Karpas-422 (cell line): ENCODE data around the gene CACNA1F. TPM values are rescaled to one million over a fixed set of nuclear protein-coding genes. Genes with fewer than 3 reads are reported as not detected.

Experiments used
- DNase-seq: peaks from one replicate; pipeline ENCODE4 v3.0.0-alpha.2; 2015
- H2AFZ ChIP-seq: fragments of 200-600 bp; sonication (generic); 2 replicates; pipeline ENCODE4 v1.6.1; 2014; ENCODE audit warnings: antibody characterized with exemption, low read length, mixed read lengths
- H3K27ac ChIP-seq: fragments of 200-600 bp; sonication (generic); 2 replicates; pipeline ENCODE4 v1.5.1; 2014; ENCODE audit warnings: mild to moderate bottlenecking, low read length, moderate library complexity
- H3K27me3 ChIP-seq: fragments of 200-600 bp; sonication (generic); 2 replicates; pipeline ENCODE4 v1.6.1; 2014; ENCODE audit warnings: low read length, mixed read lengths
- H3K36me3 ChIP-seq: fragments of 200-600 bp; sonication (generic); 2 replicates; pipeline ENCODE4 v1.6.1; 2014; ENCODE audit warnings: low read length, mixed read lengths; ENCODE audit not compliant: insufficient read depth
- H3K4me1 ChIP-seq: fragments of 200-600 bp; sonication (generic); 2 replicates; pipeline ENCODE4 v1.6.1; 2014; ENCODE audit warnings: mild to moderate bottlenecking, low read length, mixed read lengths
- H3K4me2 ChIP-seq: fragments of 200-600 bp; sonication (generic); 2 replicates; pipeline ENCODE4 v1.6.1; 2014; ENCODE audit warnings: low read length, low read depth, mild to moderate bottlenecking; ENCODE audit not compliant: poor library complexity, severe bottlenecking
- H3K4me3 ChIP-seq: fragments of 200-600 bp; sonication (generic); 2 replicates; pipeline ENCODE4 v1.5.1; 2014; ENCODE audit warnings: mild to moderate bottlenecking, antibody characterized with exemption, low read length, mixed read lengths
- H3K79me2 ChIP-seq: fragments of 200-600 bp; sonication (generic); 2 replicates; pipeline ENCODE4 v1.6.1; 2014; ENCODE audit warnings: mild to moderate bottlenecking, low read length, mixed read lengths
- H3K9ac ChIP-seq: fragments of 200-600 bp; sonication (generic); 2 replicates; pipeline ENCODE4 v1.6.0; 2014; ENCODE audit warnings: low read length
- H3K9me2 ChIP-seq: fragments of 200-600 bp; sonication (generic), shearing (Covaris generic); replicated peaks from 2 replicates; pipeline ENCODE4 v1.6.0; 2014; ENCODE audit warnings: mild to moderate bottlenecking, low read length, moderate library complexity; ENCODE audit not compliant: insufficient read depth
- H3K9me3 ChIP-seq: fragments of 300-700, 200-600 bp; sonication (generic); 2 replicates; pipeline ENCODE4 v1.6.1; 2014; ENCODE audit warnings: low read length, mixed read lengths
- H4K20me1 ChIP-seq: fragments of 200-600 bp; sonication (generic); 2 replicates; pipeline ENCODE4 v1.6.1; 2014; ENCODE audit warnings: mild to moderate bottlenecking, antibody characterized with exemption, low read length, low read depth; ENCODE audit not compliant: insufficient read depth
- total RNA-seq: library from RNA; depleted of rRNA; stranded (reverse); fragments of >200 nt; shearing (Covaris generic); gene quantifications from 2 replicates; pipeline ENCODE4 v1.2.3, GENCODE V29; 2014; ENCODE audit warnings: low replicate concordance

The CACNA1F gene
- total RNA-seq, 1 experiment from 2014 or later = not detected

DNA sequence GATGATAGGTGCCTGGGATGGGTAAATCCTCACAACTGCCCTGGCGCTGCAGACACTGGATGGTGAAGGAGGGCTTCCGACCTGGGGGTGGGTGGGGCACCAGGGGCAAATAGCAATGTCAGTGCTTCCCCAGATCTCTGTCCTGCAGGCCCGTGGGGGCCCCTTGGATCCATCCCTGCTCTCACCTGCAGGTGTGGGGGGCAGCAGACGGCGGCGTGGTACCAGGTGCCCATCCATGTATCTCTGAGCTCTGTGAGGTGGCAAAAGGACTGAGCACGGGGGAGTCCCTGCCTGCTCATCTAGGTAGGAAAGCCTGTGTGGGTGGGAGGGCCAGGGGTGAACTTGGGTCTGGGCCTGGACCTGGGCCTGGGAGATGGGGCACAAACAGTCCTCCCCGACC, 26.6 kb downstream of the CACNA1F start:
- Histone ChIP-seq H3K4me2 (no peak overlapping the region), H3K27ac (no peak overlapping the region), H3K4me1 (no peaks in the 10 kb centered on the region), H2AFZ (no peak overlapping the region), H3K9me3 (no peaks in the 10 kb centered on the region), H3K79me2 (no peaks in the 10 kb centered on the region), H3K36me3 (no peaks in the 10 kb centered on the region), H3K4me3 (no peak overlapping the region), H3K9me2 (no peaks in the 10 kb centered on the region), H3K27me3 (no peaks in the 10 kb centered on the region), H3K9ac (no peak overlapping the region), H4K20me1 (no peaks in the 10 kb centered on the region)
- DNase-seq = no peak

DNA sequence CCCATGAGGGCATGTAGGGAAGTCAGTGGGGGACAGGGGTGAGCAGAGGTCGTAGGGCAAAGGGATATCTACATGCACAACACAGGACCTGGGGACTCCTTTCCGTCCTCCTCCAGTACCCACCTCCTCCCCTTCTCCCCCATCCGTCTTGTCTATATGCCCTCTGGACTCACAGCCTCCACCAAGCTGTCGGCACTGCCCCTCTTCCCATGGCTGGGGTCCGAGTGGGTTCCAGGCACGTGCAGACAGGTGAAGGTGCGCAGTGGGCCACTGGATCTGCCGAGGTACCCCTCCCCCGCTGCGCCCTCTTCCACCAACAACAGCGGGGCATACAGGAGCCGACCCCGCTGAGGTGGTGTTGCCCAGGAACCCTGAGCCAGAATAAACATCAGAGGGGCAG, 27.7 kb downstream of the CACNA1F start:
- Histone ChIP-seq H3K79me2 (no peaks in the 10 kb centered on the region), H3K4me3 (no peak overlapping the region), H3K36me3 (no peaks in the 10 kb centered on the region), H3K9me2 (no peaks in the 10 kb centered on the region), H4K20me1 (no peaks in the 10 kb centered on the region), H3K9ac (no peak overlapping the region), H3K4me2 (no peak overlapping the region), H2AFZ (no peak overlapping the region), H3K27me3 (no peaks in the 10 kb centered on the region), H3K27ac (no peak overlapping the region), H3K9me3 (no peaks in the 10 kb centered on the region), H3K4me1 (peaks cover 2% of the 10 kb centered on the region)
- no peak for DNase-seq

DNA sequence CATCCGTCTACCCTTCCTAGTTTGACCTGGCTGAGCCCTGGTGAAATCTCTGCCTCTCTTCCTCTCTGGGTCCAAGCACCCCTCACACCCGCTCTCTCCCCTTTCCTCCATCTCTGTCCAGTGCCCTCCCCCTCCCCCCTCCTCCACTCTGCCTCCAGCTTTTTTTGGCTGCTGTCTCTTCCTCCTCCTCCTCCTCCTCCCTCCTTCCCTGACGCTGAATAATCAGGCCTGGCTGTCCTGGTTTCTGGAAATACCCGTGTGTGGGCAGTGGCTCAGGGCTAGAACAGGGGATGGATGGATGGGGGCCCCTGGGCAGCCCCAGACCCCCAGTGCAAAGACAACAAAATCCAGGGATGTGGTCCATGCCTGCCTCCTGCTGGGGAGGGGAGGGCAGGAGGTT, 28.4 kb downstream of the CACNA1F start:
- Histone ChIP-seq H3K79me2 (no peaks in the 10 kb centered on the region), H3K4me2 (no peak overlapping the region), H3K36me3 (no peaks in the 10 kb centered on the region), H4K20me1 (no peaks in the 10 kb centered on the region), H3K9ac (no peak overlapping the region), H3K27ac (no peak overlapping the region), H2AFZ (no peak overlapping the region), H3K4me3 (no peak overlapping the region), H3K9me2 (no peaks in the 10 kb centered on the region), H3K27me3 (no peaks in the 10 kb centered on the region), H3K9me3 (no peaks in the 10 kb centered on the region), H3K4me1 (peaks cover 5% of the 10 kb centered on the region)
- no peak for DNase-seq

DNA sequence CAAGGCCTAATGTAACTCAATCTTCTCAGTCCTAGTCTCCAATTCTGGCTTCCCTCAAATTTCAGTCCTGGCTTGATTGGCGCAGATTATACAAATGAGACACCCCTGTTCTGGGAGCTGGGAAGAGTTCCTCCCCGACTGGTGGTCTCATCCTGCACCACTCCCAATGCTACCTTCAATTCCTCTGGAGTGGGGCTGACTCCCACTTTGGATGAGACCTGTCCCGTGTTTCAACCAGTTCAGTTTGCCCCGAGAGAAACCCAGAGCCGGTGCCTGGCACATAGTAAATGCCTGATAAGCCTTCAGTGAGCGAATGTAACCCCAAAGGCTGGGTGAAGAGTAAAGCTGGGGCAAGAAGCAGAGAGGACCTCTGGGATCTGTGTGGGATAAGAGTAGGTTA, 29.1 kb downstream of the CACNA1F start:
- Histone ChIP-seq H3K79me2 (no peaks in the 10 kb centered on the region), H3K9me3 (no peaks in the 10 kb centered on the region), H3K4me2 (no peak overlapping the region), H3K4me3 (no peak overlapping the region), H4K20me1 (no peaks in the 10 kb centered on the region), H2AFZ (no peak overlapping the region), H3K36me3 (no peaks in the 10 kb centered on the region), H3K27me3 (no peaks in the 10 kb centered on the region), H3K9me2 (no peaks in the 10 kb centered on the region), H3K4me1 (peaks cover 5% of the 10 kb centered on the region), H3K9ac (no peak overlapping the region), H3K27ac (no peak overlapping the region)
- no peak for DNase-seq

DNA sequence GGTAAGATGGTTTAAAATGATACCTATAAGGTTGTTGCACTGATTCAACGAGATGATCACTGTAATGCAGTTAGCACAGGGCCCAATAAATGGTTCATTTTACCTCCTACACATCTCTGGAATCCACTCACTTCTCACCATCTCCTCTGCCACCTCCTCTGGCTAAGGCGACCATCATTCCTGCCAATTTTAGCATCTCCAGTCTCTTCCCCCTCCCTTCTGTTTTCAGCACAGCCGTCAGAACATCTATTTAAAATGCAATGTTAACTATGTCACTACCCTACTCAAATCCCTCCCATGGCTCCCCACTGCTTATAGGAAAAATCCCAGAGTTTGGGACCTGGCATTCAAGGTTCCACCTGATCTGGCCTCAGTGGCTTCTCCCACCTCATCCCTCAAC, 29.6 kb downstream of the CACNA1F start:
- H3K4me3 ChIP-seq = no peak overlapping the region
- no peak for DNase-seq
- no peaks in the 10 kb centered on the region for H3K36me3 ChIP-seq
- H3K4me2 ChIP-seq = no peak overlapping the region
- no peaks in the 10 kb centered on the region for H3K9me3 ChIP-seq
- H4K20me1 ChIP-seq = no peaks in the 10 kb centered on the region
- H3K9me2 ChIP-seq = no peaks in the 10 kb centered on the region
- no peak overlapping the region for H3K9ac ChIP-seq
- no peaks in the 10 kb centered on the region for H3K79me2 ChIP-seq
- H3K27me3 ChIP-seq = no peaks in the 10 kb centered on the region
- peaks cover 5% of the 10 kb centered on the region for H3K4me1 ChIP-seq
- H2AFZ ChIP-seq = no peak overlapping the region
- H3K27ac ChIP-seq = no peak overlapping the region

DNA sequence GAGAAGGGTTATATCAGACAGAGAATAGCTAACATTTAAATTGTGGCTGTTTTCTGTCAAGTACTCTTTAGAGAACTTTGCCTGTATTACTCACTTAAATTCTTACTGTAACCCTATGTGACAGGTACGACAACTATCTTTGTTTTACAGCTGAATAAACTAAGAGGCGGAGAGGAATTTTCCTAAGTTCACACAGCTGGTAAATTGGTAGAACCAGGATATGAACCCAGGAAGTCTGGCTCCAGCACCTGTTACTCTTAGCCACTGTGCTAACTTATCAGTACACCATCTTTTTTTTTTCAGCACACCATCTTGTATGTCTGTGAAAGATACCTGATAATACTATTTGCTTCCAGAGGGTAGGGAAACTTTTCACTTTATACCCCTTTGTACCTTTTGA, 31.1 kb downstream of the CACNA1F start:
- no peak for DNase-seq
- H3K4me2 ChIP-seq = no peak overlapping the region

DNA sequence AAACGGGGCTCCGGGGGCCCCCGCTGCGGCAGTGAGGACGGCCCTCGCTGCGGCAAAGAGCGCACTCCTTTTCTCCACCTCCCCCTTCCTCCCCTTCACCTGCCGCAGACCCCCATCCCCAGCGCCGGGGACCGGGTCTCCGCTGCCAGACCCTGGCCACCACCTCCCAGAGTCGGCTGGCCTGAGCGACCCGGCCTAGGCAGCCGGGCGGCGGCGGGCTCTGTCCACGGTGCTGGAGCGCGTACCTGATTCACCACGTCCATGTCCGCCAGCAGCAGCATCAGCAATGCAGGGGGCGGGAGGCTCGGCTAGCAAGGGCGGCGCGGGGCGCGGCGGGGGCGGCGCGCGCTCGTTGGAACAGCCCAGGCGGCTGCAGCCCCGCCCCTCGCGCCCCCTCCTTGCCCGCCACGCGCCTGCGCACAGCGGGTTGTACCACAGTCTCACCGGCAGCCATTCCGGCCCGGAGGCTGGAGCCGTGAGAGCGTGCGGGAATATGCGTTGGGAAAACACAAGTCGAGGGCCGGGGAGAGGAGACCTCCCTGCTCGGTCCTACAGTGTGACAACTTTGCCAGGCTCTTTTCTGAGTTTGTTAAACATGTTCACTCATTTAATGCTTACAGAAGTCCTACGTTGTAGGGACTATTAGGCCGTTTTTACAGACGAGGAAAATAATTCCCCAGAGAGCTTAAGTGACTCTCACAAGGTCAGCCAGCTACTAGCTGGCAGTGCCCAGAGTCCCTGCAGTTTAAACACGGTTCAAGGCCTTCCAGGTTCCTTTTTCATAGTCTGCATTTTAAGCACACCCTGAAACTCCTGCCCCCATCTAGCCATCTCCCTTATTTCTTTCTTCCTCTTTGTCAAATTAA, 33.0 kb downstream of the CACNA1F start, which contains the start of gene SYP:
TSS of gene SYP (minus strand) at position 288 of the 866 bp plus-strand sequence. CDS start at position 281, 7 bp downstream.
- no peaks in the 10 kb centered on the region for H3K36me3 ChIP-seq
- no peaks in the 10 kb centered on the region for H3K9me2 ChIP-seq
- peak within 1 kb of the TSS; percentile 72 for H3K9ac ChIP-seq
- no peak within 1 kb of the TSS for H3K27ac ChIP-seq
- no peaks in the 10 kb centered on the region for H3K9me3 ChIP-seq
- peak within 1 kb of the TSS; percentile 72 for H3K4me2 ChIP-seq
- H3K79me2 ChIP-seq = no peaks in the 10 kb centered on the region
- peak; percentile 92 for DNase-seq
- H2AFZ ChIP-seq = peak within 1 kb of the TSS; percentile 75; the same call in 1 of the 2 replicates
- peaks cover 5% of the 10 kb centered on the region for H3K4me1 ChIP-seq
- peak within 1 kb of the TSS; percentile 57; the same call in 1 of the 2 replicates for H3K4me3 ChIP-seq
- H3K27me3 ChIP-seq = no peaks in the 10 kb centered on the region
- no peaks in the 10 kb centered on the region for H4K20me1 ChIP-seq

More for the DNA sequence above, 31.1 kb downstream of the CACNA1F start:
- no peaks in the 10 kb centered on the region for H3K9me3 ChIP-seq
- H3K79me2 ChIP-seq = no peaks in the 10 kb centered on the region
- no peak overlapping the region for H3K4me3 ChIP-seq
- H3K27ac ChIP-seq = no peak overlapping the region
- no peak overlapping the region for H2AFZ ChIP-seq
- no peaks in the 10 kb centered on the region for H4K20me1 ChIP-seq
- peaks cover 5% of the 10 kb centered on the region for H3K4me1 ChIP-seq
- no peak overlapping the region for H3K9ac ChIP-seq
- no peaks in the 10 kb centered on the region for H3K27me3 ChIP-seq
- no peaks in the 10 kb centered on the region for H3K36me3 ChIP-seq
- no peaks in the 10 kb centered on the region for H3K9me2 ChIP-seq

DNA sequence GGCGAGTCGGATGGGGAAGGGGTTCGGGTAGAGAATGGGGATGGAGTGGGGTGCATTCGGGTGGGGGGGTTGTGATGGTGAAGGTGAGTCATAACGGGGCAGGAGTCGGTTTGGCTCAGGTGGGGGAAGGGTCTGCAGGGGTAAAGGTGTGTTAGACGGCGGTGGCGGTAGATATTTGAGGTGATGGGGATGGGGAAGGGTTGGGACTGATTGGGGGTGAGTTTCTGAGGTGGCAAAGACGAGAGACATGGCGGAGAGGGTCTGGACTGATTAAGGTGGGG, 33.9 kb downstream of the CACNA1F start:
- no peaks in the 10 kb centered on the region for H4K20me1 ChIP-seq
- H3K27ac ChIP-seq = no peak overlapping the region
- no peak overlapping the region for H3K9ac ChIP-seq
- no peaks in the 10 kb centered on the region for H3K9me2 ChIP-seq
- H3K4me1 ChIP-seq = peaks cover 5% of the 10 kb centered on the region
- no peak for DNase-seq
- no peak overlapping the region for H2AFZ ChIP-seq
- H3K4me2 ChIP-seq = no peak overlapping the region
- no peaks in the 10 kb centered on the region for H3K79me2 ChIP-seq
- no peaks in the 10 kb centered on the region for H3K27me3 ChIP-seq
- H3K9me3 ChIP-seq = no peaks in the 10 kb centered on the region
- no peak overlapping the region for H3K4me3 ChIP-seq
- H3K36me3 ChIP-seq = no peaks in the 10 kb centered on the region
